ENCODE measurements around the gene MLEC. TPM values are rescaled to one million over a fixed set of nuclear protein-coding genes. Genes with fewer than 3 reads are reported as not detected.

MLEC gene
- total RNA-seq, 2 experiments from 2014 or later: 79.2 to 79.4 TPM

GRCh38 chr12:120710031-120710804 is 23.3 kb downstream of the MLEC start, which contains the start of gene UNC119B:
Gene UNC119B, plus strand, starts transcription at chr12:120710458. Its CDS starts 17 bp downstream, at chr12:120710475.
- intact Hi-C loops (cut with micrococcal nuclease): loop anchor here (5.0 kb wide), 2 partner anchors 63 to 128 kb away; partner anchors contain the start of gene POP5
- peaks cover 26% of the 10 kb centered on the region for H3K4me1 Mint-ChIP-seq (ENCODE audit: low read depth)
- TF ChIP-seq CTCF (IDR thresholded peaks at IDR 0.05): no peak
- ChIA-PET CTCF (interaction anchor here (0.9 to 3.1 kb wide), 9 partner anchors 10 to 261 kb away, joined by 3 to 25 read pairs (median 10); partner anchors contain the start of gene POP5), POLR2A (interaction anchor here (0.6 to 2.6 kb wide), 13 partner anchors 10 to 514 kb away, joined by 3 to 10 read pairs (median 4); partner anchors contain the start of genes MLEC, POP5 and RNU4-1)
- H3K27ac Mint-ChIP-seq: peak within 1 kb of the TSS; percentile 76
- H3K9me3 Mint-ChIP-seq: no peaks in the 10 kb centered on the region
- ATAC-seq: peak; percentile 81
- peak within 1 kb of the TSS; percentile 80 for H3K4me3 Mint-ChIP-seq
- H3K27me3 Mint-ChIP-seq: no peaks in the 10 kb centered on the region
- H3K36me3 Mint-ChIP-seq (ENCODE audit: low read depth): peaks cover 16% of the 10 kb centered on the region
- DNase-seq: peak; percentile 76

- no peak for TF ChIP-seq CTCF (IDR thresholded peaks at IDR 0.05)
- peaks cover 20% of the 10 kb centered on the region for H3K36me3 Mint-ChIP-seq (ENCODE audit: low read depth)
- peak overlapping the region; percentile 76 for H3K27ac Mint-ChIP-seq
- ChIA-PET CTCF (interaction anchor here (0.8 to 3.1 kb wide), 11 partner anchors 9 to 261 kb away, joined by 3 to 25 read pairs (median 4); partner anchors contain the start of gene ACADS), POLR2A (interaction anchor here (0.7 to 2.6 kb wide), 9 partner anchors 9 to 514 kb away, joined by 3 to 10 read pairs (median 3); partner anchors contain the start of genes POP5 and RNU4-1)
- peaks cover 26% of the 10 kb centered on the region for H3K4me1 Mint-ChIP-seq (ENCODE audit: low read depth)
- ATAC-seq (peak; percentile 35), DNase-seq (peak; percentile 42)
- intact Hi-C loops (cut with micrococcal nuclease): loop anchor here (5.0 kb wide), 2 partner anchors 64 to 129 kb away; partner anchors contain the start of gene POP5
- H3K9me3 Mint-ChIP-seq: no peaks in the 10 kb centered on the region
- peak overlapping the region; percentile 80 for H3K4me3 Mint-ChIP-seq
- H3K27me3 Mint-ChIP-seq: no peaks in the 10 kb centered on the region
These were observed 23.9 kb downstream of the MLEC start for GRCh38 chr12:120710805-120711296.

GRCh38 chr12:120711411-120711810 is 24.5 kb downstream of the MLEC start:
- peak overlapping the region; percentile 76 for H3K27ac Mint-ChIP-seq
- no peak for TF ChIP-seq CTCF (IDR thresholded peaks at IDR 0.05)
- H3K4me3 Mint-ChIP-seq: peak overlapping the region; percentile 80
- H3K36me3 Mint-ChIP-seq (ENCODE audit: low read depth): peaks cover 24% of the 10 kb centered on the region
- no peaks in the 10 kb centered on the region for H3K9me3 Mint-ChIP-seq
- intact Hi-C loops (cut with micrococcal nuclease): loop anchor here (5.0 kb wide), 2 partner anchors 64 to 129 kb away; partner anchors contain the start of gene POP5
- ChIA-PET POLR2A (interaction anchor here (0.7 to 1.7 kb wide), 7 partner anchors 9 to 418 kb away, joined by 3 to 4 read pairs (median 3); partner anchors contain the start of genes POP5 and RNU4-1), CTCF (interaction anchor here (0.8 to 3.1 kb wide), 8 partner anchors 12 to 129 kb away, joined by 3 to 25 read pairs (median 4); partner anchors contain the start of gene ACADS)
- no peak for DNase-seq
- no peaks in the 10 kb centered on the region for H3K27me3 Mint-ChIP-seq
- no peak for ATAC-seq
- H3K4me1 Mint-ChIP-seq (ENCODE audit: low read depth): peaks cover 26% of the 10 kb centered on the region

- no peaks in the 10 kb centered on the region for H3K9me3 Mint-ChIP-seq
- CTCF ChIA-PET: interaction anchor here (2.3 to 3.1 kb wide), 3 partner anchors 63 to 130 kb away, joined by 10 to 25 read pairs (median 17); no protein-coding TSS in a partner anchor
- intact Hi-C loops (cut with micrococcal nuclease): loop anchor here (5.0 kb wide), 2 partner anchors 65 to 130 kb away; partner anchors contain the start of gene POP5
These were observed 25.7 kb downstream of the MLEC start for GRCh38 chr12:120712610-120713009.

More at GRCh38 chr12:120712610-120713009, 25.7 kb downstream of the MLEC start:
- H3K27me3 Mint-ChIP-seq: no peaks in the 10 kb centered on the region
- peaks cover 26% of the 10 kb centered on the region for H3K4me1 Mint-ChIP-seq (ENCODE audit: low read depth)
- no peak overlapping the region for H3K27ac Mint-ChIP-seq
- no peak for ATAC-seq
- TF ChIP-seq CTCF (IDR thresholded peaks at IDR 0.05): no peak
- peaks cover 30% of the 10 kb centered on the region for H3K36me3 Mint-ChIP-seq (ENCODE audit: low read depth)
- DNase-seq: no peak
- POLR2A ChIA-PET: no interaction called here
- H3K4me3 Mint-ChIP-seq: peak overlapping the region; percentile 80

Data from activated CD8-positive, alpha-beta T cell treated with anti-CD3 and anti-CD28 coated beads for 36 hours (primary cell).